Stimulated activated CD8-positive, alpha-beta memory T cell treated with anti-CD3 and anti-CD28 coated beads, Interleukin-7, amount 100 ng/mL, for 48 hours (primary cell): Measurements from ENCODE around the gene AGPAT4.
"Not testable (repeated sequence)": the region's sequence is repeated elsewhere in the genome, so short reads cannot be mapped to it uniquely, and the experiment has no call there.

Experiments
- DNase-seq, 2 donors: peaks; one replicate each; pipeline ENCODE4 v3.0.0-alpha.2; 2020; ENCODE audit warnings: low read depth in 1 of 2; ENCODE audit errors: extremely low read depth in 1 of 2

AGPAT4 gene

DNA sequence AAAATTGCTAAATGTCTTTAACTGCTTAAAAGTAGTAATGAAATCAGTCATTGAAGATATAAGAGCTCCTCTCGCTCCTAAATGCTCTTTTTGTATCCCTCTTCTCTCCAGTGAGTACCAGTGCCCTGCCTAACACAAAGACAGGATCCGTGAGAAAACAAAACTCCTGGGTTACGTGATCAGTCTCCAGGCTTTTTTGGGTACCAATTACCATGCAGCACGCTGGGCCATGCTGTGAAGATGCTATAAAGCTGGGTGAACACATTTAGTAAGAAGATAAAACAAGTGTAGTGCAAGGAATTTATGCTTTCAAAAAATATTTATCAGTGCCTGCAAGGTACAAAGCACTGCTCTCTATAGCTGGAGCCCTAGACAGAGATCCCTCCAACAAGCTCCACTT is 66.7 kb downstream of the AGPAT4 start:
- DNase-seq = no peak

DNA sequence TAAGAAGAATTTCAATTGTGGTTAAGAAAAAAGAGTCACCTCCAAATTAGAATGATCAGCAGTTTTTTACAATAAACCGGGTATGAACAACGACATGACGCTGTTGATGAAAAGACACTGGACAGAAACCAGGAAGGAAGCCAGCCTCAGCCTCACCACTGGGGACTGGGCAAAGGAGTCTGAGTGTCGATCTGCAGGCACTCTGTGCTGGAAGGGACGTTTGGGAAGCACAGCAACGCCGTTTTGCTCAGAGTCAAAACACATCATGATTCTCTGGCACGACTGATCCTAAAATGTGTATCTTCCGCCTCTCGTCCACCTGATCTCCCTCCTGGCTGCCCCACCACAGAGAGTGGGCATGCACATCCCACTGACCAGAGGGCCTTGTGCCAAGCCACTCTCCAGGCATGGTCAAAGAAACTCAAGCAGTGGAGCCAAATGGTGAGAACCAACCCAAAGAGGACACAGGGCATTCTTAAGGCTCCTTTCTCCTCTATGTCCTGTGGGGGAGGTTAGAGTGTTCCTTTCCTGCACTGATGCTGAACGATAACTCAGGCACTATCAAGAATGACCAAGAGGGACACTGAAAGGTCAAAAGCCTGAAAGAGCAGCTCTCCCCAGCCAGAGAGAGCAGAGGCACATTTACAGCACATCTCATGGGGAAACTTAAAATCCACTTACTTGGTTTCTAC is 68.8 kb downstream of the AGPAT4 start:
- DNase-seq = no peak

DNA sequence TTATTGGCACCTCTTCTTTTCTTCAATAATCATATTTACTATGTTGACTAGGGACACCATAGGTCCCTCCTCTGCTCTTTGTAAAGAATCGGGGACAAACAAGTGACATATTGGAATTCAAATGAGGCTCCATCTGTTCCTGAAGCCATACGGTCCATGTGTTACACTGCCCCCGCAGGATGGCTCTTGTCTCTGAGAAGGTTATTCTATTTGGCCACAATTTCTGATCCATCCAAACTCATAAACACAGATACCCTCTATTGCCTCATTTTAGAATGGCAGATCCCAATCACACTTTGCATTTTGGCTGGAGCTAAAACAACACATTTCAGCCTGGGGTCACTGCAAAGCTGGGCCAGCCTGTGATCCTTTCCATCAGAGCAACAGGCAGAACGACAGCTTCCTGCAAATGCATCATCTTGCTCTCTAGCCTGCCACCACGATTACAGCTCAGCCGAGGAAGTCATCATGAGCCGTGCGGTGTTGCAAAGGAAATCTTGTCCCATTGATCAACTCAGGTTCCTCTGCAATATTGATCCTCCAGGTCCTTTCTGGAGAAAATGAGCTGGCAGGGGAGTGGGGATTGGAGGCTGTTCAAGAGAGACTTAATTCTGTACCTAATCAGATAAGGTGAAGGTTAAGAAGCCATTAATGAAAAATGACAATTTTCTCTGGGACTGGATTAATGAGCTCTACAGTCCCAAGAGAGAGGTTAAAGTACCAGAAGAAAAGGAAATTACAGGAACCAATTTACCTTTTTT is 73.1 kb downstream of the AGPAT4 start:
- DNase-seq = no peak

DNA sequence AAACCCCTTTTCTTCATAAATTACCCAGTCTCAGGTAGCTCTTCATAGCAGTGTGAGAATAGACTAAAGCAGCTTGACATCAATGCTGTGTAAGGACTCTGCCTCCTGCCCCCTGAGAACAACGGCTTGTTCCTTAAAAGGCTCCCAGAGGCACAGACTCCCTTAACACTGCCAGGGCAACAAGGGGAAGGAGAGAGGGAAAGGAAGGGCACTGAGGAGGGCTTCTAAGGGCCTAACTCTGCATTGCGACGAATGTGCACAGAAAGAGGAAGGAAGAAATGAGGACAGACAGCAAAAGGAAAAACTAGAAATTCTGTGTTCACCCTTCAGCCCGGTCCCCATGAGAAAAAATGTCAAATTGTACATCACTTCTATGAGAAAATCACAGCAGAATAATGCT is 74.0 kb downstream of the AGPAT4 start:
- no peak for DNase-seq

DNA sequence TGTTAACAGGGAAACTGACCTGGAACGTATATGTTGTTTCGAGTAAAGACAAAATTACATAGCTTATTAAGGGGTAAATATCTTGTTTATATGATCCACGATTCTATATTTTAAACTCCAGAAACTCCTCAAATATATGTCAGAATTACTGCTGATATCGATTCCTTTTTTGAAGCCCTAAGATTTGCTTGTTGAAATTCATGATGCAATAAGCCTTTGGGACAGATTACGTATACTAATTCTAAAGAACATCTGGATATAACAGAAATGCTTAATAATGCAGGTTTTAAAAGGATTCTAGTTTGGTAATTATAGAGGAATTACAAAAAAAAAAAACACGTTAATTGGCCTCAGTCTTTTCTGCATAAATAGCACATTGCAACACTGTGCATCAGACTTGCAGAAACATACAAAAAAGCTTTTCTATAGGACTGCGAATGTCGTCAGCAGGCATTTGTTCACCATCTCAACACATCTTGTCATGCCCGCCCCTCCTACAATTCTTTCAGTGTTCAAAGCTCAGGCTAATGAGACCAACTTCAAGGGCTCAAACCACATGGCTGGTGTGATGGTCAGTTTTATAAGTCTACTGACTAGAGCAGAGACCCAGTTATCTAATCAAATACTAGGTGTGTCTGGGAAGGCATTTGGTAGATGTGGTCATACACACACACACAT is 74.9 kb downstream of the AGPAT4 start:
- DNase-seq = no peak

DNA sequence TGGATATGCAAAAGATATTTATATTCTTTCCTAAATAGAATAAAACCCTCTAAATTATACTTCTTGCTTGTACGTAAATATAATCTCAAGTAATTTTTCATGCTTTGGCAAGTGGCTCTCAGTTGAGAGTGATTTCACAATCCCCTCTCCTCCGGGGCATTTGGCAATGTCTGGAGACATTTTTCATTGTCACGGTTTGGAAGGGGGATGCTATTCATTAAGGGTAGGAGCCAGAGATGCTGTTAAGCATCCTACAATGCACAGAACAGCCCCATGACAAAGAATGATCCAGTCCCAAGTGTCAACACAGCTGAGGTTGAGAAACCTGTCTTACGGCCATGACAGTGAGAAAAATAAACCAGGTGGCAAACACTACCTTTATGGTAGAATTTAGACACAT is 75.7 kb downstream of the AGPAT4 start:
- no peak for DNase-seq

DNA sequence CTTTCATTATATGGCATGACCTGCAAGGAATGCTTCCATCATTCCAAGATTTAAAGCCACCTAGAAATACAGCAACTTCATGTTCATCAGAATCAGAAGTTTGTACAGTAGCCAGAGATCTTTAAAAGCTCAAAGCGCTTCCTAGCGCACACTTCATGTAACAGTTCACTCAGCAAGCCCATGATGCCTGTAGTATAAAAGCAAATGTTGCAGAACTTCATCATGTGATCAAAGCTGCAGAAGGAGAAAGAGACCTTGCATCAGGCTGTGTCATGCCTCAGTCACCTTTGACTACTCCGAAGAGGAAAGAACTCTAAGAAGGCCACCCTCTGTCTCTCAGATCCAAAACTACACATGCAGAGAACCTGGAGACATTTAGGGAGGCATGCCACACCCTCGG is 78.5 kb downstream of the AGPAT4 start:
- DNase-seq = no peak

DNA sequence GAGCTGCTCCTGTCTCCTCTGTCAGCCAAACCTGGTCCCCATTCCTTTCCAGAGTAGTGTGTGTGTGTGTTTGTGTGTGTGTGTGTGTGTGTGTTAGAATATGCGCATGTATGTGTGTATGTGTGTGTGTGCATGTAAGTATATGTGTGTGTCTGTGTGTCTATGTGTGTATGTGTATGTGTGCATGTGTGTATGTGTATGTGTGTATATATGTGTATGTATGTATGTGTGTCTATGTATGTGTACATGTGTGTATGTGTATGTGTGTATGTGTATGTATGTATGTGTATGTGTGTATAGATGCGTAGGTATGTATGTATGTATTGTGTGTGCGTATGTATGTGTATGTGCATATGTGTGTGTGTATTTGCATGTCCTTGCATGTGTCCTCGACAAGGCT is 79.5 kb downstream of the AGPAT4 start:
- no peak for DNase-seq

DNA sequence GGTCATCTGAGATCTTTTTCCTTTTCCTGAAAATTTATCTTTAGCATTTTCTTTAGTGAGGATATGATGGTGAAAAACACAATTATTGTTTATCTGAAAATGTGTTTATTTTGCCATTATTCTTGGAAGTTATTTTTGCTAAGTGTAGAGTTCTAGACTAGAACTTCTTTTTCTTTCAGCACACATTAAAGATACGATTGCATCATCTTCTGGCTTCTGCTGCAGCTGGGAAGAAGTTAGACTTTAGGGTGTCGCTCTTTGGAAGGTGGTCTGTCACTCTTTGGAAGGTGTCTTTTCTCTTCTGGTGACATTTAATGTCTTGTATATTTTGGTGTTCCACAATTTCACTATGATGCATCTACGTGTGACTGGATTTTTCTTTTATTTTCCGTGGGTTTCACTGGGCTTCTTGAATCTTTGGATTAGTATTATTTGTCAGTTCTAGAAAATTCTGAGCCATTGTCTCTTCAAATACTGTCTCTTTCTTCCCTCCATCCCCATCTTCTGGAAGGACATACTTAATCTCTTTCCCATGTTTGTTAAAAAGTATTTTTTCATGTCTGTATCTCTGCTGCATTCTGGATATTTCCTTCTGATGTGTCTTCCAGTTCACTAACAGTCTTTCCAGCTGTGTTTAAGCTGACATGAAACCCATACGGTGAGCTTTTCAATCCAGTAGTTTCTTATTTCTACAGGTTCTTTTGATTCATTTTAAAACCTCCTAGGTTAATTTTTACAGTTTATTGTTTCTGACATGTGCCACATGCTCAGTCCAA is 81.0 kb downstream of the AGPAT4 start:
- no peak for DNase-seq

DNA sequence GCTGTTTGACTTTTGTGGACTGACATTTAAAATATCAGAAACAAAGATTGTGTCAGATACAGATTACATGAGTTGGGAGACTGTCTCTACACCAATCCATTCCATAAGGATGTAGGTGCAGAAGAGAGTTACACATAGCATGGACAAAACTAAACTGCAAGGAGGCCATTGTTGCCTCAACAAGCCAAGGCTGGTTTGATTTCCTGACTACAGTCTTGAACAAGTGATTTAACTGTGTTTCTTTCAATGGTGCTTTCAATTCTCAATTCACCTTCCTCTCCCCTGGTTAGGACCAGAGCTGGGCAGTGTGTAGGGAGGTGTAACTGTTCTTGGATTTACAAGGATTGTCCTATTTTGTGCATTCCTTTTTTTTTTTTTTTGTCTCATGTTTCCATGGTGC is 82.2 kb downstream of the AGPAT4 start:
- DNase-seq = no peak

DNA sequence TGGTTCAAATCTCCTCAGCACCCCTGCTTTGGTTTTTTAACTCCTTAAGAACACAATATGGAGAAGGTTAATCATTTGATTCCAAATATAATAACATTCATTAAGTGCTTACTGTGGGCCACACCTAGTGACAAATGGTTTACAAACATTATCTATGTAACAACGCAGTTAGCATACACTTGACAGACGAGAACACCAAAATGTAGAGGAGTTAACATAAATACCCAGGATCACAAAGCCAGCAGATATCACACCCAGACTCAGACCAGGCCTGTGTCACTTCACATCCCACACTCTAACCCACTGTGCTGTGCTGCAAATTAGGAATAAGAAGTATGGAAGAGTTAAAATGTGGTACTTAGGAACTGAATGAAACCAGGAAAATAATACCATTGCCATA is 82.9 kb downstream of the AGPAT4 start:
- DNase-seq = no peak

DNA sequence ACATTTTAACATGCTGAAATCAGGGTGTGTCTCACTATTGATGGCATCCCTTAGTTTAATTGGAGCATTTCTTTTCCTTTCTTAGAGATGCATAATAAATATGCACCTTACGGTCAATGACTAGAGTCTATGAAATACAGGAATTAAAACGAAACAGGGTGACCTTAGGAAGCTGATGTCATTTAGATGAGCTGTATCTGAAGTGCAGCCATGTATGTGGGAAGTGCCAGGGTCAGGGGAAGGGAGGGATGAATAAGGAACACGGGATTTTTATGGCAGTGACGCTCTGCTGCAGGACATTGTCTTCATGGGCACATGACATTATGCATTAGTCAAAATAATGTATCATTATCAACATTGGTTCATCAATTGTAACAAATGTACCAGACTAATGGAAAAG is 84.0 kb downstream of the AGPAT4 start:
- DNase-seq = no peak

DNA sequence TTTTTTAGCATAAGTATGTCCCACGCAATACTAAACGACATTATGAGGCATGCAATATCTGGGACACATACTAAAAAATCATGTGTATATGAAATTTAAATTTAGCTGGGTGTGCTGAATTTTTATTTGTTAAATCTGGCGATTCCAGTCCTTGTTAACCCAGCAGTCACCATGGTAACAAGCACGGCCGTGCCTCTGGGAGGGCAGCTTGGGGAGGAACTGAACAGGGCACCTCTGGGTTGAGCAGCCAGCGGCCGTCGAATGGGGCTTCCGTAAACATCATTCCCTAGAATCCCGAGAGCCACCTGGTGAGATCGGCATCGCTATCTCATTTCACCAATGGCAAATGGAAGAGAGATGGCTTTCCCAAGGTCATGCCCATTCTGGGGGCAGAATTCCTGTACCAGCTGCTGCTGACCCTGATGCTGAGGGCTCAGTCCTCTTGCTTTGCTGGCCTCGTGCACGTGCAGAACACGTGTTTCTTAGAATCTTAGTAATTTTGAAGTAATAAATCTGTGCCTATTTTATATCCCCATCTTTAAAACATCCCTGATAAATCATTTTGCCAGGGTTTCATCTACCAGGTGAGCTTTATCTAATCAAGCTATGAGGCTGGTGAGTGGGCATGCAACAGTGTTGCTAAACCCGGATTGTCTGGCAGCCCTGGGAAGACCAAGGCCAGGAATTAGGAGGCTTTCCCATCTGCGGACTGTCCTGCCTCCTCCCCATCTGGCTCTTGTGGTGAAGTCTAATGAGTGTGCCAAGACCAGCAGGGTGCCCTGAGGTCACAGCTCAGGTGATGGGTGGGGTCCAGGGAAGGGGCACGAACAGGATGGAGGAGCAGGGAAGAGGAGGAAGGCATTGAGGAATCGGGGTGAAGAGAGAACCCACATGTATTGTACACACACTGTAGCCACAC is 85.1 kb downstream of the AGPAT4 start:
- no peak for DNase-seq

DNA sequence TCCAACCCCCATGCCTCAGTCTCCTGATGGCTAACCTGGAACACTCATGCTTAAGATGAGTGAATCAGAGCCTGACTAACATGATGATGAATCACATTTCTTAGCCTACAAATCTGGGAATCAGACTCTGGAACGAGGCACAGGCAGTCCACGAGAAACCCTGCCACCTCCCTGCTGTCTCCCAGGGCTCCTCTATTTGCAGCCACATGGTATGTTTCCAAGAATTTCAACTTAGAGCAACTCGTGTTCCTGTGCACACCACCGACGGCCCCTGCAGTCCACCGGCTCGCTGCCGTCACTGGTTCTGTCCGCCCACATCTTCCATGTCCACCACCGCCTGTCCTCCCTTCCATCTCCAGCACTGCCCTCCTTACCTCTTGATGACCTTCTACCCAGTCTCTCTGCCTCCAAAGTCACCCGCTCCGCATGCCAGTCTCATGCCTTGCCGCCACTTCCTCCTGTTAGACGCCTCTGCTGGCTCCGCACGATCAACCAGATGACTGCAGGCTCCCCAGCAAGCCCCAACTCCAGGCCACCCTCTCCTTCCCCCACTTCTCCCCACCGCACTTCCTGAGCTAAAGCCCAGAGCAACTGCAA is 87.6 kb downstream of the AGPAT4 start:
- DNase-seq = no peak

DNA sequence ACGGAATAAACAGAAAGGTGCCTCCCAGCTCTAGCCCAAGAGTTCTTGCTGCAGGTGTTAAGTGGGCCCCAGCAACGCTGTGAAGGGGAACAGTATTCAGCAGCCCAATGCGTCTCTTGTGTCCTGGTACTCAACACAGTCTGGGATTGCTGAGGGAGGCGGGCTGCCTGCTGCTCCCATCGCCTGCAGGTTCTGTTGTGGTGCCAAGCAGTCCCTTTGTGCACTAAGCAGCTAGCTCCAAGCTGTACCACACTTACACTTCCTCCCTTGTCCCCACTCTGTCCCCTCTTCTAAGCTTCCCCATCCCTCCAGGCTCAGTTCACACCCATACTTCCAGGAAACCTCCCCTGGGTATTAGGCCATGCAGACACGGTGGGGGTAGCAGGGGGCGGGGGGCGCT is 92.7 kb downstream of the AGPAT4 start:
- DNase-seq = no peak

DNA sequence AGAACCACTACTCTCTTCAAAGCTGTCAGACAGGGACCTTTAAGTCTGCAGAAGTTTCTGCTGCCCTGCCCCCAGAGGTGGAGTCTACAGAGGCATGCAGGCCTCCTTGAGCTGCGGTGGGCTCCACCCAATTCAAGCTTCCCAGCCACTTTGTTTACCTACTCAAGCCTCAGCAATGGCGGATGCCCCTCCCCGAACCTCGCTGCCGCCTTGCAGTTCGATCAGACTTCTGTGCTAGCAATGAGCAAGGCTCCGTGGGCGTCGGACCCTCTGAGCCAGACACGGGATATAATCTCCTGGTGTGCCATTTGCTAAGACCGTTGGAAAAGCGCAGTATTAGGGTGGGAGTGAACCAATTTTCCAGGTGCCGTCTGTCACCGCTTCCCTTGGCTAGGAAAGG is 95.7 kb downstream of the AGPAT4 start:
- DNase-seq = not testable (repeated sequence)

DNA sequence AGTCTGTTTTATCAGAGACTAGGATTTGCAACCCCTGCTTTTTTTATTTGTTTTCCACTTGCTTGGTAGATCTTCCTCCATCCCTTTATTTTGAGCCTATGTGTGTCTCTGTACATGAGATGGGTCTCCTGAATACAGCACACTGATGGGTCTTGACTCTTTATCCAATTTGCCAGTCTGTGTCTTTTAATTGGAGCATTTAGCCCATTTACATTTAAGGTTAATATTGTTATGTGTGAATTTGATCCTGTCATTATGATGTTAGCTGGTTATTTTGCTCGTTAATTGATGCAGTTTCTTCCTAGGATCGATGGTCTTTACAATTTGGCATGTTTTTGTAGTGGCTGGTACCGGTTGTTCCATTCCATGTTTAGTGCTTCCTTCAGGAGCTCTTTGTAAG is 97.4 kb downstream of the AGPAT4 start:
- not testable (repeated sequence) for DNase-seq

DNA sequence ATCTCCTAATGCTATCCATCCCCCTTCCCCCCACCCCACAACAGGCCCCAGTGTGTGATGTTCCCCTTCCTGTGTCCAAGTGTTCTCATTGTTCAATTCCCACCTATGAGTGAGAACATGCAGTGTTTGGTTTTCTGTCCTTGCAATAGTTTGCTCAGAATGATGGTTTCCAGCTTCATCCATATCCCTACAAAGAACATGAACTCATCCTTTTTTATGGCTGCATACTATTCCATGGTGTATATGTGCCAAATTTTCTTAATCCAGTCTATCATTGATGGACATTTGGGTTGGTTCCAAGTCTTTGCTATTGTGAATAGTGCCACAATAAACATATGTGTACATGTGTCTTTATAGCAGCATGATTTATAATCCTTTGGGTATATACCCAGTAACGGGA is 101.1 kb downstream of the AGPAT4 start:
- not testable (repeated sequence) for DNase-seq

DNA sequence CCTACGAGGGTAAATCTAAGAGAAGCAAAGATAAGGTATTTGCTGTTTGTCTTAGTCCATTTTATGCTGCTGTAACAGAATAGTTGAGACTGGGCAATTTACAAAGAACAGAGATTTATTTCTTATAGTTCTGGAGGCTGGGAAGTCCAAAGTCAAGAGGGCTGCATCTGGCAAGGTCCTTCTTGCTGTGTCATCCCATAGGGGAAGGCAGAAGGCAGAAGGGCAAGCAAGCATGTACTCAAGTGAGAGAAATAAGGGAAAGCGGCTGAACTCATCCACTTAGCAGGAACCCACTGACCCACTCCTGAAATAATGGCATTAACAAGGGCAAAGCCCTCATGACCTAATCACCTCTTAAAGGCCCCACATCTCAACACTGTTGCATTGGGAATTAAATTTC is 102.7 kb downstream of the AGPAT4 start:
- DNase-seq = no peak

DNA sequence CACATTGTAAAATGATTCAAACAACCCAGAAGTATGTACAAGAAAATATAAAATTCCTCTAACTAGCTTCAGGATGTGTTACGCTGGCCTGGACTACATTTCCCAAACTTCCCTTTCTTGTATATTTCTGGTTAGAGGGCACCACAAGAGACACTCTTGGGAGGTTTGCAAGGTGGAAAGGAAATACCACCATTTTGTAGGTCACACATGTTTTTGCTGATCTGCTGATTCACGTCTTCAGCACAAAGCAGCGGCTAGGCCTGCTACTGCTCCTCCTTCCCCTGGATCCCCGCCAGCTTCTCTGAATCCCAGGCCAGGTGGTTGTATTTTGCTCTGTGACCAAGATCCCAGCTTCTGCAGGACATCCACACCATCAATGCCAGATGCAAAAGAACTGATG is 104.2 kb downstream of the AGPAT4 start:
- DNase-seq = no peak
